GM21717 (cell line): ENCODE measurements around the gene ASMT.
"Not testable (repeated sequence)": the region's sequence is repeated elsewhere in the genome, so short reads cannot be mapped to it uniquely, and the experiment has no call there.

Experiments
- ATAC-seq: cut with Tn5 transposase; IDR thresholded peaks from one replicate; pipeline ENCODE4 v1.9.1; 2021; ENCODE audit warnings: mild to moderate bottlenecking, moderate library complexity; ENCODE audit not compliant: unreplicated experiment

The ASMT gene, protein sequence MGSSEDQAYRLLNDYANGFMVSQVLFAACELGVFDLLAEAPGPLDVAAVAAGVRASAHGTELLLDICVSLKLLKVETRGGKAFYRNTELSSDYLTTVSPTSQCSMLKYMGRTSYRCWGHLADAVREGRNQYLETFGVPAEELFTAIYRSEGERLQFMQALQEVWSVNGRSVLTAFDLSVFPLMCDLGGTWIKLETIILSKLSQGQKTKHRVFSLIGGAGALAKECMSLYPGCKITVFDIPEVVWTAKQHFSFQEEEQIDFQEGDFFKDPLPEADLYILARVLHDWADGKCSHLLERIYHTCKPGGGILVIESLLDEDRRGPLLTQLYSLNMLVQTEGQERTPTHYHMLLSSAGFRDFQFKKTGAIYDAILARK

DNA sequence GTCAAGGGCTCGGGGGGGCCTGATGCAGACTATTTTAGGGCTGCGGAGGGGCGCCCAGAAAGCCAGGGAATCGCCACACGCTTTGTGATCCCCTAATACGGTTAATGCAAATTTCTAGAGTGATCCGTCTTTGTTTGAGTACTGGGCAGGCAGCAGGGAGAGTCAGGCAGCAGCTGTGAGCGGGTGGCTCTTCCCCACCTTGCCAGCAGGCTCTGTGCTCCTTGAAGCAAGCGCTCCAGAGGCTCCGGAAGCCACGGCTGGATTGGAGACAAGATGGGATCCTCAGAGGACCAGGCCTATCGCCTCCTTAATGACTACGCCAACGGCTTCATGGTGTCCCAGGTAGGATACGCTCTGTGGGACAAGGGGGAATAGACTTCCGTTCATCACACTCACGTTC lies at the start of gene ASMT:
TSS of gene ASMT (plus strand) at position 133 of the 400 bp plus-strand sequence. CDS start at position 274, 141 bp downstream.
- no peak for ATAC-seq

DNA sequence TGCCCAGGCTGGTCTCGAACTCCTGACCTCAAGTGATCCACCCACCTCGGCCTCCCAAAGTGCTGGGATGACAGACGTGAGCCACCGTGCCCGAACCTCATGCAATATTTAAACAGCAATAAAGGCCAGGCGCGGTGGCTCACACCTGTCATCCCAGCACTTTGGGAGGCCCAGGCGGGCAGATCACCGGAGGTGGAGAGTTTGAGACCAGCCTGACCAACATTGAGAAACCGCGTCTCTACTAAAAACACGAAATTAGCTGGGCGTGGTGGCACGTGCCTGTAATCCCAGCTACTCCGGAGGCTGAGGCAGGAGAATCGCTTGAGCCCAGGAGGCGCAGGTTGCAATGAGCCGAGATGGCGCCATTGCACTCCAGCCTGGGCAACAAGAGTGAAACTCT lies 40.7 kb upstream of the ASMT start:
- not testable (repeated sequence) for ATAC-seq

DNA sequence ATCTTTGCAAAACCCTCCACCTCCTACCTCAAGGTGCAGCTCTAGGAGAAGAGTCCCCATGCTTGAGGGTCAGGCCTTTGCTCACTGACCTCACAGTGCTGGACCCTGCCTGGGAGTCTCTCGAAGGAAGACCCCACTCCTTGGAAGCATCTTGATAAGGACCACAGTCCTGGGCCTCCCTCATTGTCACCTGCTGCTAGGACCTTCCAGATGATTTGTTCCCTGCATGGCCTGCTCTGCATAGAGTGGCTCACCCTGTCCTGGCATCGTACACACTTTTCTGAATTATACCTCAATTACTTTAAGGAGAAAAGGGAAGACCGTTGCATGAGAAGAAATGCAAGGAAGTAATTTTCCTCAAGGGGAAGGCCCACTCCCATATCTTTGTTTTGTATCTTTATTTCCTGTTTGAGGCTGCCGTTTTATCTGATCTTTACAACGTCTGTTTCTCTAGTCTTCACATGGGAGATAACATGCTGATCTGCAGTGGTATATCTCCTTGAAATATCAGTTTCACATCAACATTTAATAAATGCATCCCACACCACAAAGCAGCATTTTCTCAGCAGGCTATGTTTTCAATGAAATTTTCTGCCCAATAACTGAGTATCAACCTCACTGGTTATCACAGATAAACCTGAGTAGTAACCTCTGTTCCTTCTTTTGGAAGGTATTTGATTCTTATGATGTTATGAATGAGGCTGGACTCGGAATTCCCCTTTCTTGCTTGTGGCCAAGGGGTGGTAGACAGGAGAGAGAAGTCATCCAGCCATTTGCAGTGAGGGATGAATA lies 38.5 kb upstream of the ASMT start:
- no peak for ATAC-seq

GRCh38 chrX:1577845-1578244 lies 37.0 kb upstream of the ASMT start:
- ATAC-seq = no peak

GRCh38 chrX:1578511-1579173 lies 36.2 kb upstream of the ASMT start:
- ATAC-seq = no peak

DNA sequence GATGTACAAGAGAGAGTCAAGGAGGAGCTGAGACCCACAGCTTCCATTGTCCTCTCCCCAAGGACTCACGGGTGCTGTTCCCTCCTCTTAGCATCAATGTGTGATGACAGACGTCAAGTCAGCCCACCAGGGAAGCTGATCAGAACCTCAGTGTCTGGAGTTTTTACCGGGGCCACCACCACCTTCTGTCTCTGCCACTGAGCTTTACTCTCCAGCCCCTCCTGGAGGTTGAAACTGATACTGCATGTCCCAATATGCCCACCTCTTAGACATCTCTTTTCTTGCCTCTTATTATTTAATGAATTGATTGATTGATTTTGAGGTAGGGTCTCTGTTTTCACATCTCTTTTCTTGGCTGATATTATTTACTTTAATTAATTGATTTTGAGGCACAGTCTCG lies 33.7 kb upstream of the ASMT start:
- peak; percentile 46 for ATAC-seq

DNA sequence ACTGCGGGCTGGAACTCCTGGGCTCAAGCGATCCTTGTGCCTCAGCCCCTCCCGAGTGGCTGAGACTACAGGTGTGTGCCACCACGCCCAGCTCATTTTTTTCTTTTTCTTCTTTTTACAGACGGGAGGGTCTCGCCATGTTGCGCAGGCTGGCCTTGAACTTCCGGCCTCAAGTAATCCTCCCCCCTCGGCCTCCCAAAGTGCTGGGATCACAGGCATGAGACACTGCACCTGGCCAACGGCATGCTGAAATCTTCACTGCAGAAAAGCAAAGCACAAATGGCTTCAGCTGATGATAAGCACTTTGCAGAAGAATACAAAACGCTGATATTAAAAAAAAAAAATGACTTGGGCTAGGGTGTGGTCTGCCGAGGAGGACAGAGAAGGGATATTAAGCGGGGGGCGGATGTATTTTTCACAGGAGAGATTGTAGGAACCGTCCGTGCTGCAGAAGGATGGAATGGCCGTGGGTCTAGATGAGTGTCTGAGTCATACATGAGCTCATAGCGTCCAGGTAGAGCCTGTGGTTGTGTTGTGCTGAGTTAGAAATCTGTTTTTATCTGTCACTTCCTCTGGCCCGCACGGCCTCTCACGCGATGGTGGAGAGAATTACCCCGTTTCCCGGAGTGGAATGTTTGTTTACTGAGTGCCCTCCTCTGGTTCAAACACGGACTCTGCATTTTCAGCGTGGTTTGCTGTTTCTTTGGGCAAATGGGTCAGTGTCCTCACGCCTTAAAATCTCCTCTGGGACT lies 32.0 kb upstream of the ASMT start:
- ATAC-seq = peak; percentile 78

- no peak for ATAC-seq
Observed at GRCh38 chrX:1584237-1585011, 30.4 kb upstream of the ASMT start.

- no peak for ATAC-seq
Observed at GRCh38 chrX:1587161-1587560, 27.7 kb upstream of the ASMT start.

- ATAC-seq = no peak
Observed at GRCh38 chrX:1589356-1590130, 25.3 kb upstream of the ASMT start.

- ATAC-seq = peak; percentile 73
Observed at GRCh38 chrX:1591102-1591862, 23.6 kb upstream of the ASMT start, which contains the start of gene AKAP17A. AKAP17A (plus strand) TSS chrX:1591604; CDS start chrX:1593463, 1,859 bp downstream.

GRCh38 chrX:1591863-1592469 lies 22.9 kb upstream of the ASMT start:
- ATAC-seq = peak; percentile 6

DNA sequence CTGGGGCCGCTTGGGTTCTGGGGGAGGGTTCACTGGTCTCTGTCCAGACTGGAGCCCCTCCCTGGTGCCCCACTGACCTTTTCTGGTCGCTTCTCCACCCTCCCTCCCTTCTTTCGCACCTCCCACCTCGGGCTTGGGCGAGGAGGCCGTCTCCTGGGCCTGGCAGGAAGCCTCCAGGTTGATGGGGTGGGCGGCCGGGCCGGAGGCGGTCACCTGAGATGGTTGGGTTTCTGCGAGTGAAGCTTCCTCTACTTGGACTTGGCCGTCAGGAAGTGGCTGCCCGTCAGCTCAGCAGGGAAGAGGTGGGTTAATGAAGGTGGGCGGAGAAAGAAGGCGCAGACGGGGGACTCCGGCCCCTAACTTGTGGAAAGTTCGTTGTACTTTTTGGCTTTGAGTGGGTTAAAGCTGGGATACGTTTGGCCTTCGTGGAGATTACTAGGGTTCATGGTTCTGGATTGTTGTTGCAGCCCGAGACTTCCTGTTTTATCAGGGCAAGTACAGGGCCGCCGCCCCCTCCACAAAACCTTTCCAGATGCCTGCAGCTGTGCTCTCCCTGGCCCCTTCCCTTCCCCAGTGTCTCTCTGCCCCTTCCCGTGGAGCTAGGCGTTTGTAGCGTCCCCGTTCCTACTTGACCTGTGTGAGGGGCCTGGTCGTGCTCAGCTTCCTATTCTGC lies 22.3 kb upstream of the ASMT start:
- peak; percentile 42 for ATAC-seq

DNA sequence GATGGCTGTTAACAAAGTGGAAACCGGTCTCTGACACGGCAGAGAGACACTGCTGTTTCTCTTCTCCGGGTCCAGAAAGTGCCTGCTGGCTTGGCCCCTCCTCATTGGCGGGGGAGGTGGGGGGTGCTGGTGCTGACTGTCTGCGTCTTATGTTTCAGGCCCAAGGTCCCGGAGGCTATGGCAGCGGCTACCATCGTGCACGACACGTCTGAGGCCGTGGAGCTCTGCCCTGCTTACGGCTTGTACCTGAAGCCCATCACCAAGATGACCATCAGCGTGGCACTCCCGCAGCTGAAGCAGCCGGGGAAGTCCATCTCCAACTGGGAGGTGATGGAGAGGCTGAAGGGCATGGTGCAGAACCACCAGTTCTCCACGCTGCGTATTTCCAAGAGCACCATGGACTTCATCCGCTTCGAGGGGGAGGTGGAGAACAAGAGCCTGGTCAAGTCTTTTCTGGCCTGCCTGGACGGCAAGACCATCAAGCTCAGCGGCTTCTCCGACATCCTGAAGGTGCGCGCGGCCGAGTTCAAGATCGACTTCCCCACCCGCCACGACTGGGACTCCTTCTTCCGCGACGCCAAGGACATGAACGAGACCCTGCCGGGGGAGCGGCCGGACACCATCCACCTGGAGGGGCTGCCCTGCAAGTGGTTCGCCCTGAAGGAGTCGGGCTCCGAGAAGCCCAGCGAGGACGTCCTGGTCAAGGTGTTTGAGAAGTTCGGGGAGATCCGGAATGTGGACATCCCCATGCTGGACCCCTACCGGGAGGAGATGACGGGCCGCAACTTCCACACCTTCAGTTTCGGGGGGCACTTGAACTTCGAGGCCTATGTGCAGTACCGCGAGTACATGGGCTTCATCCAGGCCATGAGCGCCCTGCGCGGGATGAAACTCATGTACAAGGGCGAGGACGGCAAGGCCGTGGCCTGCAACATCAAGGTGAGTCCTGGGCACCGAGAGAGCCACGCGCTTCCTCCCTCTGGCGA lies 21.3 kb upstream of the ASMT start:
- ATAC-seq = no peak

DNA sequence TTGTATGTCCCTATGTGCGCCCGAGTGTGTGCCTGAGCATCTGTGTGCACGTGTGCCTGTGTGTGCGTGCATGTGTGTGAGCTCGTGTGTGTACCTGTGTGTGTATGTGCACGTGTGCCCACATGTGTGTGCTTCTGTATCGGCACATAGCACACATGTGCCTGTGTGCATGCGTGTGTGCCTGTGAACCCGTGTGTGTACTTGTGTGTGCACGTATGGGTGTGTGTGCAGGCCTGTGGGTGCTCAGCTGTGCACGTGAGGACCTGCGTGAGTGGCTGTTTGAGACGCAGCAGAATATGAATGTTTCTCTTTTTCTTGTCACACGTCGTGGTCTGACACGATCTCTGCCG lies 19.2 kb upstream of the ASMT start:
- ATAC-seq = no peak

DNA sequence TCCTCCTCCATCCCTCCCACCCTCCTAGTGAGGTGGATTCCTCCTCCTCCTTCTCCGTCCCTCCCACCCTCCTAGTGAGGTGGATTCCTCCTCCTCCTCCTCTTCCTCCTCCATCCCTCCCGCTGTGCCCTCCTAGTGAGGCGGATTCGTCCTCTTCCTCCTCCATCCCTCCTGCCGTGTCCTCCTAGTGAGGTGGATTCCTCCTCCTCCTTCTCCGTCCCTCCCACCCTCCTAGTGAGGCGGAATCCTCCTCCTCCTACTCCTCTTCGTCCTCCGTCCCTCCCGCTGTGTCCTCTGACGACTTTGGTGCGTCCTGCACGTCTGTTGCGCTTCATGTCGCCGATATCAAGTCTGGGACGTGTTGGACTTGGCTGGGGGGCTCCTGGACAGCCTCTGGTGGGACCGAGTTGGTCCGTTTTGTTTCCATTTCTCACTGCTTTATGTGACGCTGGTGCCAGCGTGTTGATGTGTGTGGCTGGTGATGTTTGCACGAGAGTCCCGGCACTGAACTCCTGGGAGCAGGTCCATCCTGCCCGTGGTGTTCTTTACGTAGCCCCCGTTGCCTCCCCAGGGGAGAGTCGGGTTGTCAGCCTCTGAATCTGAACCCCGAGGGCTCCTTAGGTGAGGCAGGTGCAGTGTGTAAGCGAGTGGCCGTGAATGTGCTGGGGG lies 18.0 kb upstream of the ASMT start:
- ATAC-seq = no peak
